D341Med (cell line): Measurements from ENCODE around the gene PLPPR2.
"Not testable (repeated sequence)": the region's sequence is repeated elsewhere in the genome, so short reads cannot be mapped to it uniquely, and the experiment has no call there.

ENCODE experiments used
- DNase-seq: peaks from one replicate; pipeline ENCODE4 v3.0.0; 2012; ENCODE audit warnings: low spot score

The PLPPR2 gene

GRCh38 chr19:11355160-11356073 is at the start of gene PLPPR2:
Gene PLPPR2 (plus strand): TSS chr19:11355432. CDS start chr19:11357674, 2,242 bp downstream.
- peak; percentile 98 for DNase-seq

- DNase-seq, result no peak
Measured at GRCh38 chr19:11306337-11306736, 48.9 kb upstream of the PLPPR2 start.

- not testable (repeated sequence) for DNase-seq
Measured at GRCh38 chr19:11320278-11320995, 34.8 kb upstream of the PLPPR2 start.

- DNase-seq, result no peak
Measured at GRCh38 chr19:11321191-11322126, 33.8 kb upstream of the PLPPR2 start.

- no peak for DNase-seq
Measured at GRCh38 chr19:11322269-11323024, 32.8 kb upstream of the PLPPR2 start.

GRCh38 chr19:11323601-11324078 is 31.6 kb upstream of the PLPPR2 start:
- no peak for DNase-seq

GRCh38 chr19:11324079-11324661 is 31.1 kb upstream of the PLPPR2 start:
- peak; percentile 51 for DNase-seq

GRCh38 chr19:11324748-11325389 is 30.4 kb upstream of the PLPPR2 start:
- no peak for DNase-seq

GRCh38 chr19:11325544-11325943 is 29.7 kb upstream of the PLPPR2 start:
- DNase-seq, result no peak

- no peak for DNase-seq
Measured at GRCh38 chr19:11330127-11330526, 25.1 kb upstream of the PLPPR2 start.

GRCh38 chr19:11331502-11331901 is 23.7 kb upstream of the PLPPR2 start:
- DNase-seq, result no peak

- no peak for DNase-seq
Measured at GRCh38 chr19:11332822-11333221, 22.4 kb upstream of the PLPPR2 start.

- DNase-seq, result not testable (repeated sequence)
Measured at GRCh38 chr19:11333838-11334237, 21.4 kb upstream of the PLPPR2 start.

GRCh38 chr19:11335449-11336146 is 19.6 kb upstream of the PLPPR2 start:
- DNase-seq, result no peak

GRCh38 chr19:11337080-11337479 is 18.2 kb upstream of the PLPPR2 start:
- no peak for DNase-seq

- no peak for DNase-seq
Measured at GRCh38 chr19:11338121-11338520, 17.1 kb upstream of the PLPPR2 start.

- DNase-seq, result no peak
Measured at GRCh38 chr19:11338569-11339253, 16.5 kb upstream of the PLPPR2 start.

GRCh38 chr19:11339254-11340098 is 15.8 kb upstream of the PLPPR2 start, which contains the start of gene RAB3D:
Gene RAB3D (minus strand): TSS chr19:11339657. CDS start chr19:11337399, 2,258 bp downstream.
- peak; percentile 97 for DNase-seq
